Measurements from ENCODE around the gene CDK19.

- TF ChIP-seq, protein P1, sequence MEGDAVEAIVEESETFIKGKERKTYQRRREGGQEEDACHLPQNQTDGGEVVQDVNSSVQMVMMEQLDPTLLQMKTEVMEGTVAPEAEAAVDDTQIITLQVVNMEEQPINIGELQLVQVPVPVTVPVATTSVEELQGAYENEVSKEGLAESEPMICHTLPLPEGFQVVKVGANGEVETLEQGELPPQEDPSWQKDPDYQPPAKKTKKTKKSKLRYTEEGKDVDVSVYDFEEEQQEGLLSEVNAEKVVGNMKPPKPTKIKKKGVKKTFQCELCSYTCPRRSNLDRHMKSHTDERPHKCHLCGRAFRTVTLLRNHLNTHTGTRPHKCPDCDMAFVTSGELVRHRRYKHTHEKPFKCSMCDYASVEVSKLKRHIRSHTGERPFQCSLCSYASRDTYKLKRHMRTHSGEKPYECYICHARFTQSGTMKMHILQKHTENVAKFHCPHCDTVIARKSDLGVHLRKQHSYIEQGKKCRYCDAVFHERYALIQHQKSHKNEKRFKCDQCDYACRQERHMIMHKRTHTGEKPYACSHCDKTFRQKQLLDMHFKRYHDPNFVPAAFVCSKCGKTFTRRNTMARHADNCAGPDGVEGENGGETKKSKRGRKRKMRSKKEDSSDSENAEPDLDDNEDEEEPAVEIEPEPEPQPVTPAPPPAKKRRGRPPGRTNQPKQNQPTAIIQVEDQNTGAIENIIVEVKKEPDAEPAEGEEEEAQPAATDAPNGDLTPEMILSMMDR (IDR thresholded peaks at IDR 0.05; ENCODE audit: low read length): no peak
- TF ChIP-seq EZH2 (optimal IDR thresholded peaks at IDR 0.05; ENCODE audit: low read depth, low read length): no peak
- no peak for TF ChIP-seq EZH2phosphoT487 (IDR thresholded peaks at IDR 0.05; ENCODE audit: low read length)
Observed at GRCh38 chr6:110795271-110795670, 20.0 kb downstream of the CDK19 start.

Measured in MM.1S (cell line).